ENCODE results near the gene EEPD1. TPM values are rescaled to one million over a fixed set of nuclear protein-coding genes. Genes with fewer than 3 reads are reported as not detected.

EEPD1 gene
- total RNA-seq, 1 donor from 2014 or later = 6.5 TPM

DNA sequence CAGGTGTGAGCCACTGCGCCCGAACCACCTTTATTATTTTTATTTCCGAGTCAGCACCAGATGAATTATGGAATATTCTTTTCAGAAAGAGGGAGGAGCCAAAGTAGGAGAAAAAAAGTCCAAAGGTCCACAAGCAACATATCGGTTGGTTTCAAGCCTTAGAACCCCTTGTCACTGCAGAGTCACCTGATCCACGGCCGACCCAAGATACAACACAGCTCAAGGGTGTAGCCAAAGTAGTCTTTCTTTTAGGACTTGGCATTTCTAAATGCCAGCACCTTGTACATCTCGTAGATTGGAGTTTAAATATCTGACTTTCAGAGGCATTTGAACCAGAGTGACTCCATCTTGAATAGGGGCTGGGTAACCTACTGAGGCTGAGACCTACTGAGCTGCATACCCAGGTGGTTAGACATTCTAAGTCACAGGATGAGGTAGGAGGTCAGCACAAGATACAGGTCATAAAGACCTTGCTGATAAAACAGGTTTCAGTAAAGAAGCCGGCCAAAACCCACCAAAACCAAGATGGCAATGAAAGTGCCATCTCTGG, 122.8 kb downstream of the EEPD1 start:
- Histone ChIP-seq H2AFZ (replicated peaks) (no peak overlapping the region), H3K27ac (no peak overlapping the region), H3K27me3 (no peaks in the 10 kb centered on the region), H3K4me1 (peaks cover 46% of the 10 kb centered on the region), H4K20me1 (ENCODE audit: low read depth) (no peaks in the 10 kb centered on the region), H3K4me3 (no peak overlapping the region), H3K9me3 (ENCODE audit: low read depth) (no peaks in the 10 kb centered on the region), H3K4me2 (no peak overlapping the region), H3K36me3 (no peaks in the 10 kb centered on the region), H3K79me2 (ENCODE audit: low read depth) (no peaks in the 10 kb centered on the region), H3K9ac (no peak overlapping the region), H3F3A (ENCODE audit: low read depth) (peaks cover 16% of the 10 kb centered on the region)
- TF ChIP-seq EZH2phosphoT487 (IDR thresholded peaks at IDR 0.05) (no peak), EZH2 (IDR thresholded peaks at IDR 0.05) (no peak)
- TF ChIP-seq, protein P1, sequence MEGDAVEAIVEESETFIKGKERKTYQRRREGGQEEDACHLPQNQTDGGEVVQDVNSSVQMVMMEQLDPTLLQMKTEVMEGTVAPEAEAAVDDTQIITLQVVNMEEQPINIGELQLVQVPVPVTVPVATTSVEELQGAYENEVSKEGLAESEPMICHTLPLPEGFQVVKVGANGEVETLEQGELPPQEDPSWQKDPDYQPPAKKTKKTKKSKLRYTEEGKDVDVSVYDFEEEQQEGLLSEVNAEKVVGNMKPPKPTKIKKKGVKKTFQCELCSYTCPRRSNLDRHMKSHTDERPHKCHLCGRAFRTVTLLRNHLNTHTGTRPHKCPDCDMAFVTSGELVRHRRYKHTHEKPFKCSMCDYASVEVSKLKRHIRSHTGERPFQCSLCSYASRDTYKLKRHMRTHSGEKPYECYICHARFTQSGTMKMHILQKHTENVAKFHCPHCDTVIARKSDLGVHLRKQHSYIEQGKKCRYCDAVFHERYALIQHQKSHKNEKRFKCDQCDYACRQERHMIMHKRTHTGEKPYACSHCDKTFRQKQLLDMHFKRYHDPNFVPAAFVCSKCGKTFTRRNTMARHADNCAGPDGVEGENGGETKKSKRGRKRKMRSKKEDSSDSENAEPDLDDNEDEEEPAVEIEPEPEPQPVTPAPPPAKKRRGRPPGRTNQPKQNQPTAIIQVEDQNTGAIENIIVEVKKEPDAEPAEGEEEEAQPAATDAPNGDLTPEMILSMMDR (IDR thresholded peaks at IDR 0.05) = no peak
- peaks cover 2% of the 10 kb centered on the region for H3K36me3 Mint-ChIP-seq
- H3K4me1 Mint-ChIP-seq = peaks cover 71% of the 10 kb centered on the region
- H3K9me3 Mint-ChIP-seq = no peaks in the 10 kb centered on the region
- no peak overlapping the region for H3K4me3 Mint-ChIP-seq
- no peak overlapping the region for H3K27ac Mint-ChIP-seq
- no peaks in the 10 kb centered on the region for H3K27me3 Mint-ChIP-seq (ENCODE audit: insufficient read depth, low read depth)
- DNase-seq (ENCODE audit: low spot score) = no peak

DNA sequence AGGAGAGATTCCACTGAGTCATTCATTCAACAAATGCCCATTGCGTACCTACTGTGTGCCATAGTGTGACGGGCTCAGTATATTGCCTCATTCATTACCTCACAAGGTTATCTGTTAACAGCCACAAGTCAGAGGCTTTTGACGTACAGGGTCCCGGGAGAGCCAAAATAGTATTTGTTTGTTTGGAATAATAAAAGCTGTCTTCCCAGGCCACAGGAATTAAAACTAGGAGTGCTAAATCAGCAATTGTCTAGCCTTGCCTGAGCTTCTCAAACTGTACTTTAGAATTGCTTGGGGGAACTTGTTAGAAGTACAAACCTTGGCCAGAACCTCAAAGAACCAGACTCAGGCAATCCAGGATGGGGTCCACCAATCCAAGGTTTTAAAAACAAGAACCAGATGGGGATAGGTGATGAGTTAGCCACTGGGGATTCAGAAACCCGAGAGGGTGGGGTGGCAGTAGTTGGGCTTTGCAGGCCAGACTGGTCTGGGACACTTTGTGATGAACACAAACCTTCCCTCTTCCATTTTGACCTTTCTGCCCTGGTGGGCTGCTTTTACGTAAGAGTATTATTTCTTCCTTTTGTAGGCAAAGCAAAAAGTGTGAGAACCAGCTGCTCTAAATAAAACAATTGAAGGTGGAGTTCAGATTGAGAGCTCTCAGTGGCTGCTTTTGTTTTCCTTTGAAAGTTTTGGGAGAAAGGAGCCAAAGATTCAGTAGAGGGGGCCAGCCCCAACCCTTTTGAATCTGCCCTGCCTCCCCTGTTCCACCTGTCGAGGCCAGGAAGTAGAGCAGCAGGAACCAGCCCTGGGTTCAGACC, 123.6 kb downstream of the EEPD1 start:
- Histone ChIP-seq H3K4me2 (peak overlapping the region; percentile 3), H3K27ac (no peak overlapping the region), H3K27me3 (no peaks in the 10 kb centered on the region), H4K20me1 (ENCODE audit: low read depth) (no peaks in the 10 kb centered on the region), H3K4me1 (peaks cover 53% of the 10 kb centered on the region), H3K9ac (no peak overlapping the region), H3K4me3 (no peak overlapping the region), H3K36me3 (no peaks in the 10 kb centered on the region), H3K79me2 (ENCODE audit: low read depth) (no peaks in the 10 kb centered on the region), H3F3A (ENCODE audit: low read depth) (peaks cover 21% of the 10 kb centered on the region), H2AFZ (replicated peaks) (no peak overlapping the region), H3K9me3 (ENCODE audit: low read depth) (no peaks in the 10 kb centered on the region)
- no peak for DNase-seq (ENCODE audit: low spot score)
- Mint-ChIP-seq H3K4me1 (peaks cover 79% of the 10 kb centered on the region), H3K27ac (no peak overlapping the region), H3K9me3 (no peaks in the 10 kb centered on the region), H3K4me3 (no peak overlapping the region), H3K36me3 (peaks cover 2% of the 10 kb centered on the region), H3K27me3 (ENCODE audit: insufficient read depth, low read depth) (no peaks in the 10 kb centered on the region)
- TF ChIP-seq, protein P1 (IDR thresholded peaks at IDR 0.05) = no peak
- TF ChIP-seq EZH2 (IDR thresholded peaks at IDR 0.05) = no peak
- TF ChIP-seq EZH2phosphoT487 (IDR thresholded peaks at IDR 0.05) = no peak

DNA sequence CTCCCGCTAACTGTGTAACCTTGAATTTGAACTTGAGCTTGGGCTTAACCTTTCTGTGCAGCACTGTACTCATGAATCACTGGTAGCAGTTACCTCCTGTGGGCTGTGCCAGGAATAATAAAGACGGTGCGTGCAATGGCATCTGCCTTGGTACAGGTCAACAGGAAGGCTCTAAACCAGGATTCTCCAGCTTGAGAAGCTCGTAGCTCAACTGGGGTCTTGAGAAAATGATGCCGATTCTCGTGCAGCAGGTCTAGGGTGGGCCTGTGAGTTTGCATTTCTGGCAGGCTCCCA, 124.1 kb downstream of the EEPD1 start:
- Histone ChIP-seq H3K79me2 (ENCODE audit: low read depth) (no peaks in the 10 kb centered on the region), H4K20me1 (ENCODE audit: low read depth) (no peaks in the 10 kb centered on the region), H2AFZ (replicated peaks) (no peak overlapping the region), H3K27me3 (no peaks in the 10 kb centered on the region), H3K27ac (no peak overlapping the region), H3K4me2 (peak overlapping the region; percentile 3), H3K36me3 (no peaks in the 10 kb centered on the region), H3K4me1 (peaks cover 59% of the 10 kb centered on the region), H3K4me3 (no peak overlapping the region), H3K9ac (no peak overlapping the region), H3F3A (ENCODE audit: low read depth) (peaks cover 21% of the 10 kb centered on the region), H3K9me3 (ENCODE audit: low read depth) (no peaks in the 10 kb centered on the region)
- TF ChIP-seq EZH2 (IDR thresholded peaks at IDR 0.05) = no peak
- no peak for TF ChIP-seq EZH2phosphoT487 (IDR thresholded peaks at IDR 0.05)
- TF ChIP-seq, protein P1 (IDR thresholded peaks at IDR 0.05) = no peak
- H3K9me3 Mint-ChIP-seq = no peaks in the 10 kb centered on the region
- H3K4me3 Mint-ChIP-seq = no peak overlapping the region
- H3K4me1 Mint-ChIP-seq = peaks cover 83% of the 10 kb centered on the region
- DNase-seq (ENCODE audit: low spot score) = no peak
- H3K36me3 Mint-ChIP-seq = peaks cover 2% of the 10 kb centered on the region
- H3K27ac Mint-ChIP-seq = no peak overlapping the region
- no peaks in the 10 kb centered on the region for H3K27me3 Mint-ChIP-seq (ENCODE audit: insufficient read depth, low read depth)

Measured in neural progenitor cell (in vitro differentiated cells).